Adrenal gland (tissue), 5 donors: ENCODE data around the gene CLIC4.
"Not testable (repeated sequence)": the region's sequence is repeated elsewhere in the genome, so short reads cannot be mapped to it uniquely, and the experiment has no call there.

Experiments used
- CTCF ChIP-seq, 6 experiments: fragments of 450-650 bp in 4 of 6; fragments of 200-600 bp in 2 of 6; sonication (generic) in 1 of 6; IDR thresholded peaks; 1 replicate in 5 of 6; 2 replicates in 1 of 6; pipeline versions ENCODE4 v1.5.1 to v1.8.0; 2016 to 2021; ENCODE audit warnings: antibody characterized with exemption in 6 of 6, mild to moderate bottlenecking in 2 of 6, moderate library complexity in 1 of 6
- POLR2A ChIP-seq, 2 donors: fragments of 450-650 bp; IDR thresholded peaks; one replicate each; pipeline ENCODE4 v1.6.1; 2017; ENCODE audit warnings: antibody characterized with exemption in 2 of 2, mild to moderate bottlenecking in 2 of 2, moderate library complexity in 1 of 2
- donor health status: DM: no; HTN: no; CAD: no.

- not testable (repeated sequence) for TF ChIP-seq CTCF, POLR2A (IDR thresholded peaks at IDR 0.05)
Observed at GRCh38 chr1:24698326-24698725, 46.9 kb upstream of the CLIC4 start.
